SK-N-SH (cell line): ENCODE measurements around the gene ZNF101. TPM values are rescaled to one million over a fixed set of nuclear protein-coding genes. Genes with fewer than 3 reads are reported as not detected.

Experiments used
- CTCF ChIA-PET: fragments of 300-600, 350-600 bp; formaldehyde crosslinking; extraction: SDS; loops from one replicate; lab custom pipeline; 2021; lab: Yijun Ruan, JAX
- POLR2A ChIA-PET: fragments of 350-600 bp; sonication (Branson Sonifier 250); formaldehyde crosslinking; extraction: SDS; loops from one replicate; lab custom pipeline; 2020; ENCODE audit warnings: antibody characterized with exemption, inconsistent platforms; lab: Yijun Ruan, JAX
- DNase-seq: peaks from one replicate; pipeline ENCODE4 v3.0.0; 2012
- H2AFZ ChIP-seq: fragments of 200-600 bp; sonication (generic); 2 replicates; pipeline ENCODE4 v1.8.1; 2016; ENCODE audit warnings: antibody characterized with exemption, mild to moderate bottlenecking, low read depth
- H3F3A ChIP-seq: fragments of 200-600 bp; sonication (generic); replicated peaks from 2 replicates; pipeline ENCODE3; 2016; ENCODE audit warnings: antibody characterized with exemption, mild to moderate bottlenecking; ENCODE audit not compliant: insufficient read depth
- H3K27ac ChIP-seq, 2 experiments: fragments of 200-500 bp in 1 of 2; fragments of 200-600 bp in 1 of 2; sonication (Bioruptor generic) in 1 of 2; sonication (generic), shearing (Covaris generic) in 1 of 2; 2 replicates each; pipeline versions ENCODE4 v1.5.1 to v1.6.1; 2014 to 2016; ENCODE audit warnings: low read depth in 2 of 2, inconsistent platforms in 1 of 2, low read length in 1 of 2, mild to moderate bottlenecking in 1 of 2, mixed read lengths in 1 of 2
- H3K27me3 ChIP-seq: fragments of 200-600 bp; sonication (generic), shearing (Covaris generic); 2 replicates; pipeline ENCODE4 v1.6.1; 2016; ENCODE audit warnings: mixed run types; ENCODE audit not compliant: insufficient read depth
- H3K36me3 ChIP-seq, 2 experiments: fragments of 200-500 bp in 1 of 2; fragments of 200-600 bp in 1 of 2; sonication (Bioruptor generic) in 1 of 2; sonication (generic) in 1 of 2; replicated peaks in 1 of 2; 2 replicates each; pipeline versions ENCODE3 to v1.5.1; 2014 to 2016; ENCODE audit warnings: low read length in 1 of 2, mild to moderate bottlenecking in 1 of 2; ENCODE audit not compliant: insufficient read depth in 2 of 2, control insufficient read depth in 1 of 2
- H3K4me1 ChIP-seq, 2 experiments: fragments of 200-500 bp in 1 of 2; fragments of 200-600 bp in 1 of 2; sonication (Bioruptor generic) in 1 of 2; sonication (generic), shearing (Covaris generic) in 1 of 2; 2 replicates each; pipeline versions ENCODE4 v1.5.1 to v1.6.1; 2014 to 2016; ENCODE audit warnings: low read depth in 1 of 2, low read length in 1 of 2, mixed run types in 1 of 2; ENCODE audit not compliant: insufficient read depth in 2 of 2, control insufficient read depth in 1 of 2
- H3K4me2 ChIP-seq: fragments of 200-600 bp; sonication (generic), shearing (Covaris generic); 2 replicates; pipeline ENCODE4 v1.6.1; 2017; ENCODE audit warnings: mixed run types
- H3K4me3 ChIP-seq, 2 experiments: fragments of 200-500 bp in 1 of 2; fragments of 200-600 bp in 1 of 2; sonication (Bioruptor generic) in 1 of 2; sonication (generic), shearing (Covaris generic) in 1 of 2; 2 replicates each; pipeline versions ENCODE4 v1.5.1 to v1.8.1; 2014 to 2016; ENCODE audit warnings: low read depth in 2 of 2, inconsistent platforms in 1 of 2, low read length in 1 of 2, mild to moderate bottlenecking in 1 of 2, mixed read lengths in 1 of 2, moderate library complexity in 1 of 2
- H3K79me2 ChIP-seq: fragments of 200-600 bp; sonication (generic); 2 replicates; pipeline ENCODE4 v1.8.1; 2017; ENCODE audit warnings: mild to moderate bottlenecking; ENCODE audit not compliant: insufficient read depth
- H3K9ac ChIP-seq: fragments of 200-600 bp; sonication (generic); 2 replicates; pipeline ENCODE4 v1.6.1; 2017; ENCODE audit warnings: mixed run types
- H3K9me2 ChIP-seq: fragments of 200-600 bp; sonication (generic); 2 replicates; pipeline ENCODE4 v1.6.1; 2017; ENCODE audit warnings: mixed run types
- H3K9me3 ChIP-seq: fragments of 200-600 bp; sonication (generic); 2 replicates; pipeline ENCODE4 v1.6.1; 2017; ENCODE audit warnings: mixed run types, mild to moderate bottlenecking, moderate library complexity
- H4K20me1 ChIP-seq: fragments of 200-600 bp; sonication (generic); 2 replicates; pipeline ENCODE4 v1.6.1; 2017; ENCODE audit warnings: mild to moderate bottlenecking, mixed run types; ENCODE audit not compliant: insufficient read depth
- CHD2 ChIP-seq: fragments of 150-350 bp; IDR thresholded peaks from 2 replicates; pipeline ENCODE4 v1.6.1; 2018; ENCODE audit warnings: low read length; ENCODE audit not compliant: partially characterized antibody
- CTCF ChIP-seq: fragments of 200-600 bp; sonication (generic); IDR thresholded peaks from 2 replicates; pipeline ENCODE4 v1.6.1; 2017; ENCODE audit warnings: antibody characterized with exemption, mild to moderate bottlenecking, moderate library complexity
- ELF1 ChIP-seq: IDR thresholded peaks from 2 replicates; pipeline ENCODE4 v1.4.0; 2012
- EP300 ChIP-seq, 2 experiments: IDR thresholded peaks; 2 replicates each; pipeline versions ENCODE4 v1.4.0 to v1.6.1; 2012; ENCODE audit warnings: borderline replicate concordance in 1 of 2, low read depth in 1 of 2, low read length in 1 of 2
- FOSL2 ChIP-seq: IDR thresholded peaks from 2 replicates; pipeline ENCODE4 v1.4.0; 2012; ENCODE audit warnings: low read depth, mild to moderate bottlenecking, moderate library complexity, borderline replicate concordance
- GATA2 ChIP-seq: sonication (generic); formaldehyde crosslinking; IDR thresholded peaks from 2 replicates; pipeline ENCODE4 v1.5.0; 2020; ENCODE audit warnings: mild to moderate bottlenecking, missing genetic modification reagents
- IRF3 ChIP-seq: fragments of 150-350 bp; IDR thresholded peaks from 2 replicates; pipeline ENCODE4 v1.6.1; 2016; ENCODE audit warnings: mild to moderate bottlenecking, low read depth, low read length
- JUND ChIP-seq: IDR thresholded peaks from 2 replicates; pipeline ENCODE4 v1.4.0; 2012
- MEF2A ChIP-seq: IDR thresholded peaks from 2 replicates; pipeline ENCODE4 v1.4.0; 2012; ENCODE audit warnings: low read depth, borderline replicate concordance
- NFIC ChIP-seq: IDR thresholded peaks from 2 replicates; pipeline ENCODE4 v1.4.0; 2012; ENCODE audit warnings: borderline replicate concordance
- NRF1 ChIP-seq: IDR thresholded peaks from 2 replicates; pipeline ENCODE4 v1.6.1; 2012; ENCODE audit warnings: low read depth, mild to moderate bottlenecking, low read length
- PBX3 ChIP-seq: IDR thresholded peaks from 2 replicates; pipeline ENCODE4; 2012
- POLR2AphosphoS5 ChIP-seq: IDR thresholded peaks from 2 replicates; pipeline ENCODE4 v1.6.1; 2012; ENCODE audit warnings: low read depth, low read length
- RAD21 ChIP-seq: IDR thresholded peaks from 2 replicates; pipeline ENCODE4 v1.6.1; 2012; ENCODE audit warnings: mild to moderate bottlenecking, low read length
- RCOR1 ChIP-seq: fragments of 150-350 bp; IDR thresholded peaks from 2 replicates; pipeline ENCODE4 v1.6.1; 2017; ENCODE audit warnings: antibody characterized with exemption, low read length
- RFX5 ChIP-seq: IDR thresholded peaks from 2 replicates; pipeline ENCODE4 v1.6.1; 2012; ENCODE audit warnings: mild to moderate bottlenecking, improper control_type of control experiment, low read length
- SIN3A ChIP-seq: IDR thresholded peaks from 2 replicates; pipeline ENCODE4 v1.6.1; 2012; ENCODE audit warnings: low read depth, mild to moderate bottlenecking, low read length, moderate library complexity, borderline replicate concordance
- TAF1 ChIP-seq: IDR thresholded peaks from 2 replicates; pipeline ENCODE4 v1.6.1; 2012; ENCODE audit warnings: low read depth, mild to moderate bottlenecking, low read length, moderate library complexity, borderline replicate concordance
- TEAD4 ChIP-seq: IDR thresholded peaks from 2 replicates; pipeline ENCODE4 v1.4.0; 2012; ENCODE audit warnings: mild to moderate bottlenecking, borderline replicate concordance; ENCODE audit not compliant: insufficient read depth
- YY1 ChIP-seq: IDR thresholded peaks from 2 replicates; pipeline ENCODE4 v1.4.0; 2012; ENCODE audit warnings: low read depth, mild to moderate bottlenecking
- WGBS: methylation state at CpG from one replicate; pipeline ENCODE4 v1.1.6; 2017; ENCODE audit warnings: low lambda C conversion rate; 5-methylcytosine and 5-hydroxymethylcytosine counted together
- polyA plus RNA-seq, 3 experiments: library from polyadenylated mRNA; depleted of rRNA; stranded (reverse); fragments of >200 nt; gene quantifications; 2 replicates each; pipeline ENCODE4 v1.2.3, GENCODE V29; 2012

The ZNF101 gene
- polyA plus RNA-seq, 1 of the 3 experiments (the other 2 are of a cell fraction): 2.4 TPM

GRCh38 chr19:19619849-19620210 lies 48.8 kb upstream of the ZNF101 start:
- POLR2A ChIA-PET: no interaction called here
- H3K9me2 ChIP-seq: no peaks in the 10 kb centered on the region
- no peak for TF ChIP-seq GATA2 (CRISPR knock-in tag)
- TF ChIP-seq IRF3: no peak
- TF ChIP-seq EP300 (IDR thresholded peaks at IDR 0.05; ENCODE audit: borderline replicate concordance in 1 of 2, low read depth in 1 of 2, low read length in 1 of 2): no peak
- TF ChIP-seq RCOR1: no peak
- no peak for TF ChIP-seq ELF1
- no peak for TF ChIP-seq RAD21
- TF ChIP-seq FOSL2: no peak
- TF ChIP-seq SIN3A: no peak
- no peak for TF ChIP-seq YY1
- no peak for TF ChIP-seq CHD2
- no peak for TF ChIP-seq PBX3
- TF ChIP-seq POLR2AphosphoS5: no peak
- no peak for TF ChIP-seq RFX5
- TF ChIP-seq NFIC: no peak
- no peak for TF ChIP-seq MEF2A
- TF ChIP-seq JUND: no peak
- TF ChIP-seq TEAD4: no peak
- TF ChIP-seq NRF1: no peak
- no peak for TF ChIP-seq CTCF
- no peak for TF ChIP-seq TAF1
- TF ChIP-seq, all 33 proteins: peak for 0
- Histone ChIP-seq H3K9me3 (no peaks in the 10 kb centered on the region), H4K20me1 (no peaks in the 10 kb centered on the region), H3K4me3 (no peak overlapping the region), H3K79me2 (peaks cover 19% of the 10 kb centered on the region; the same call in 1 of the 2 replicates), H3K27me3 (no peaks in the 10 kb centered on the region), H3K9ac (no peak overlapping the region), H2AFZ (no peak overlapping the region), H3K4me2 (no peak overlapping the region), H3F3A (no peaks in the 10 kb centered on the region), H3K36me3 (no peaks in the 10 kb centered on the region), H3K4me1 (peaks cover 4% of the 10 kb centered on the region in 2 experiments; a peak in 2 of 4 replicates), H3K27ac (no peak overlapping the region)
- no peak for DNase-seq
- WGBS: 92% methylated on average over 7 of the region's 7 CpGs
- CTCF ChIA-PET: interaction anchor here (0.9 to 2.4 kb wide), 3 partner anchors 9 to 88 kb away, joined by 3 to 11 read pairs (median 3); no protein-coding TSS in a partner anchor
